Keratinocyte (primary cell): ENCODE measurements around the gene OR1D5. TPM values are rescaled to one million over a fixed set of nuclear protein-coding genes. Genes with fewer than 3 reads are reported as not detected.

Source experiments
- DNase-seq: peaks from one replicate; pipeline ENCODE4 v3.0.0-alpha.2; 2011; ENCODE audit warnings: low read depth, missing footprints, low spot score
- FAIRE-seq: peaks from 2 replicates; lab custom pipeline; 2011; peaks lifted over from hg19 to GRCh38; lab: Jason Lieb, UNC
- H2AFZ ChIP-seq: 2 replicates; pipeline ENCODE4 v1.6.0; 2012; ENCODE audit warnings: low read length, control low read depth, inconsistent platforms; ENCODE audit not compliant: control insufficient read depth
- H3K27ac ChIP-seq: 2 replicates; pipeline ENCODE4 v1.5.1; 2011; ENCODE audit warnings: low read length; ENCODE audit not compliant: control insufficient read depth, insufficient read depth
- H3K27me3 ChIP-seq: 3 replicates; pipeline ENCODE4 v1.6.0; 2011; ENCODE audit warnings: low read length; ENCODE audit not compliant: control insufficient read depth, insufficient read depth; ENCODE audit errors: extremely low read depth
- H3K36me3 ChIP-seq, 2 experiments: 2 replicates in 1 of 2; 3 replicates in 1 of 2; pipeline ENCODE4 v1.5.1; 2011; ENCODE audit warnings: low read length in 2 of 2, mild to moderate bottlenecking in 1 of 2; ENCODE audit not compliant: control insufficient read depth in 2 of 2, insufficient read depth in 2 of 2; ENCODE audit errors: extremely low read depth in 1 of 2
- H3K4me1 ChIP-seq: 3 replicates; pipeline ENCODE4 v1.5.1; 2011; ENCODE audit warnings: low read length; ENCODE audit not compliant: control insufficient read depth, insufficient read depth; ENCODE audit errors: extremely low read depth
- H3K4me2 ChIP-seq: 3 replicates; pipeline ENCODE4 v1.6.0; 2011; ENCODE audit warnings: low read depth, low read length; ENCODE audit not compliant: control insufficient read depth, insufficient read depth; ENCODE audit errors: extremely low read depth
- H3K4me3 ChIP-seq, 3 experiments: fragments of 200-600 bp in 1 of 3; sonication (generic) in 1 of 3; 2 replicates in 2 of 3; 3 replicates in 1 of 3; pipeline ENCODE4 v1.5.1; 2011 to 2016; ENCODE audit warnings: low read length in 3 of 3, mild to moderate bottlenecking in 3 of 3, control low read depth in 2 of 3, inconsistent platforms in 1 of 3, low read depth in 1 of 3, mixed read lengths in 1 of 3, mixed run types in 1 of 3, moderate library complexity in 1 of 3; ENCODE audit not compliant: control insufficient read depth in 2 of 3, insufficient read depth in 2 of 3; ENCODE audit errors: extremely low read depth in 1 of 3
- H3K79me2 ChIP-seq: 2 replicates; pipeline ENCODE4 v1.6.0; 2012; ENCODE audit warnings: low read length; ENCODE audit not compliant: control insufficient read depth, insufficient read depth
- H3K9ac ChIP-seq: 3 replicates; pipeline ENCODE4 v1.6.0; 2011; ENCODE audit warnings: low read length; ENCODE audit not compliant: control insufficient read depth, insufficient read depth; ENCODE audit errors: extremely low read depth
- H3K9me1 ChIP-seq: 3 replicates; pipeline ENCODE4 v1.6.0; 2011; ENCODE audit warnings: low read length; ENCODE audit not compliant: control insufficient read depth, insufficient read depth; ENCODE audit errors: extremely low read depth
- H3K9me3 ChIP-seq: 2 replicates; pipeline ENCODE4 v1.5.1; 2012; ENCODE audit warnings: low read depth, low read length; ENCODE audit not compliant: control insufficient read depth
- H4K20me1 ChIP-seq: 3 replicates; pipeline ENCODE4 v1.6.0; 2011; ENCODE audit warnings: low read length; ENCODE audit not compliant: control insufficient read depth, insufficient read depth; ENCODE audit errors: extremely low read depth
- EZH2 ChIP-seq: IDR thresholded peaks from one replicate; pipeline ENCODE4 v1.6.1; 2012; ENCODE audit warnings: inconsistent platforms, mild to moderate bottlenecking, low read length, moderate library complexity
- dilution Hi-C: fragments of 300-500 bp; cut with MboI; formaldehyde crosslinking; loops from one replicate; pipeline ENCODE4 v1.7.0; 2020; ENCODE audit warnings: low sequenced_read_pairs; ENCODE audit not compliant: extremely low pct_ligation_motif_present
- polyA plus RNA-seq, 5 experiments: library from polyadenylated mRNA; depleted of rRNA in 3 of 5; stranded (reverse) in 3 of 5; stranded (forward) in 1 of 5; unstranded in 1 of 5; fragments of >200 nt; gene quantifications; 1 replicate in 1 of 5; 2 replicates in 3 of 5; 3 replicates in 1 of 5; pipeline versions ENCODE4 v1.2.1 to v1.2.3, GENCODE V29; 2011 to 2012; ENCODE audit warnings: missing spikeins in 2 of 5, low read depth in 1 of 5, low replicate concordance in 1 of 5
- TF ChIP-seq, protein P1 (sequence below), 3 experiments: IDR thresholded peaks in 1 of 3; conservative IDR thresholded peaks in 1 of 3; optimal IDR thresholded peaks in 1 of 3; 2 replicates in 2 of 3; 3 replicates in 1 of 3; pipeline versions ENCODE3 to v1.5.1; 2011; ENCODE audit warnings: low read length in 3 of 3, mild to moderate bottlenecking in 3 of 3, moderate library complexity in 2 of 3, control low read depth in 1 of 3, inconsistent platforms in 1 of 3; ENCODE audit not compliant: insufficient read depth in 2 of 3; ENCODE audit errors: extremely low read depth in 1 of 3

Gene OR1D5
- polyA plus RNA-seq, 1 donor (not counting 4 experiments of a cell fraction or from before 2014, with no cell fraction given), result not detected

GRCh38 chr17:3039736-3040135, 23.7 kb downstream of the OR1D5 start:
- Histone ChIP-seq H2AFZ (no peak overlapping the region), H3K36me3 (peaks cover 0 to 5% of the 10 kb centered on the region in 2 experiments), H3K27ac (no peak overlapping the region), H3K9me3 (peaks cover 5% of the 10 kb centered on the region), H3K9ac (no peak overlapping the region), H3K4me2 (no peak overlapping the region), H3K4me1 (no peaks in the 10 kb centered on the region), H4K20me1 (no peaks in the 10 kb centered on the region), H3K9me1 (no peaks in the 10 kb centered on the region), H3K27me3 (no peaks in the 10 kb centered on the region), H3K4me3 (no peak overlapping the region), H3K79me2 (no peaks in the 10 kb centered on the region)
- no peak for FAIRE-seq
- no peak for TF ChIP-seq EZH2
- TF ChIP-seq, protein P1, sequence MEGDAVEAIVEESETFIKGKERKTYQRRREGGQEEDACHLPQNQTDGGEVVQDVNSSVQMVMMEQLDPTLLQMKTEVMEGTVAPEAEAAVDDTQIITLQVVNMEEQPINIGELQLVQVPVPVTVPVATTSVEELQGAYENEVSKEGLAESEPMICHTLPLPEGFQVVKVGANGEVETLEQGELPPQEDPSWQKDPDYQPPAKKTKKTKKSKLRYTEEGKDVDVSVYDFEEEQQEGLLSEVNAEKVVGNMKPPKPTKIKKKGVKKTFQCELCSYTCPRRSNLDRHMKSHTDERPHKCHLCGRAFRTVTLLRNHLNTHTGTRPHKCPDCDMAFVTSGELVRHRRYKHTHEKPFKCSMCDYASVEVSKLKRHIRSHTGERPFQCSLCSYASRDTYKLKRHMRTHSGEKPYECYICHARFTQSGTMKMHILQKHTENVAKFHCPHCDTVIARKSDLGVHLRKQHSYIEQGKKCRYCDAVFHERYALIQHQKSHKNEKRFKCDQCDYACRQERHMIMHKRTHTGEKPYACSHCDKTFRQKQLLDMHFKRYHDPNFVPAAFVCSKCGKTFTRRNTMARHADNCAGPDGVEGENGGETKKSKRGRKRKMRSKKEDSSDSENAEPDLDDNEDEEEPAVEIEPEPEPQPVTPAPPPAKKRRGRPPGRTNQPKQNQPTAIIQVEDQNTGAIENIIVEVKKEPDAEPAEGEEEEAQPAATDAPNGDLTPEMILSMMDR (optimal IDR thresholded peaks at IDR 0.05 in 1 of 3, IDR thresholded peaks at IDR 0.05 in 1 of 3, conservative IDR thresholded peaks at IDR 0.05 in 1 of 3; ENCODE audit: extremely low read depth in 1 of 3, insufficient read depth in 2 of 3, low read length in 3 of 3), result no peak
- DNase-seq, result no peak
- dilution Hi-C loops, result no loop called here

GRCh38 chr17:3038941-3039340, 24.5 kb downstream of the OR1D5 start:
- Histone ChIP-seq H3K79me2 (no peaks in the 10 kb centered on the region), H3K9ac (no peak overlapping the region), H3K4me1 (no peaks in the 10 kb centered on the region), H3K9me3 (peaks cover 3% of the 10 kb centered on the region), H3K4me2 (no peak overlapping the region), H3K36me3 (peaks cover 0 to 7% of the 10 kb centered on the region in 2 experiments), H3K9me1 (no peaks in the 10 kb centered on the region), H3K27ac (no peak overlapping the region), H4K20me1 (no peaks in the 10 kb centered on the region), H3K4me3 (no peak overlapping the region), H2AFZ (no peak overlapping the region), H3K27me3 (no peaks in the 10 kb centered on the region)
- no peak for FAIRE-seq
- no peak for TF ChIP-seq EZH2
- TF ChIP-seq, protein P1 (optimal IDR thresholded peaks at IDR 0.05 in 1 of 3, IDR thresholded peaks at IDR 0.05 in 1 of 3, conservative IDR thresholded peaks at IDR 0.05 in 1 of 3; ENCODE audit: extremely low read depth in 1 of 3, insufficient read depth in 2 of 3, low read length in 3 of 3), result no peak
- dilution Hi-C loops, result no loop called here
- no peak for DNase-seq
